T-helper 1 cell (primary cell): Measurements from ENCODE around the gene SPATA31C1.
"Not testable (repeated sequence)": the region's sequence is repeated elsewhere in the genome, so short reads cannot be mapped to it uniquely, and the experiment has no call there.

Experiments used
- DNase-seq, 5 donors: peaks; one replicate each; pipeline ENCODE4 v3.0.0-alpha.2; 2012 to 2020
- total RNA-seq, 4 donors: gene quantifications; one replicate each; lab custom pipeline; 2026; lab: John Stamatoyannopoulos, UW

The SPATA31C1 gene
- 0 reads per million in 4 donors for total RNA-seq

- not testable (repeated sequence) for DNase-seq
Observed at GRCh38 chr9:87917662-87918061, at the start of gene SPATA31C1. Gene SPATA31C1, plus strand, starts transcription at chr9:87917962.

- DNase-seq: no peak
Observed at GRCh38 chr9:87868175-87868574, 49.6 kb upstream of the SPATA31C1 start.

- DNase-seq: no peak
Observed at GRCh38 chr9:87868635-87869034, 49.1 kb upstream of the SPATA31C1 start.

GRCh38 chr9:87869082-87869481 lies 48.7 kb upstream of the SPATA31C1 start:
- no peak for DNase-seq

GRCh38 chr9:87871425-87872078 lies 46.2 kb upstream of the SPATA31C1 start:
- no peak for DNase-seq

- DNase-seq: no peak
Observed at GRCh38 chr9:87872079-87872624, 45.6 kb upstream of the SPATA31C1 start.

GRCh38 chr9:87873607-87874303 lies 44.0 kb upstream of the SPATA31C1 start:
- DNase-seq: no peak

GRCh38 chr9:87874304-87874623 lies 43.5 kb upstream of the SPATA31C1 start:
- no peak for DNase-seq

GRCh38 chr9:87875060-87875459 lies 42.7 kb upstream of the SPATA31C1 start:
- DNase-seq: no peak

GRCh38 chr9:87875831-87876545 lies 41.8 kb upstream of the SPATA31C1 start:
- no peak for DNase-seq

- no peak for DNase-seq
Observed at GRCh38 chr9:87876708-87877107, 41.1 kb upstream of the SPATA31C1 start.

- no peak for DNase-seq
Observed at GRCh38 chr9:87878989-87879511, 38.7 kb upstream of the SPATA31C1 start.

- no peak for DNase-seq
Observed at GRCh38 chr9:87880116-87880515, 37.6 kb upstream of the SPATA31C1 start.

GRCh38 chr9:87880683-87881082 lies 37.1 kb upstream of the SPATA31C1 start:
- DNase-seq: no peak

- DNase-seq: no peak
Observed at GRCh38 chr9:87882627-87883026, 35.1 kb upstream of the SPATA31C1 start, which contains the start of gene SPATA31E1. Gene SPATA31E1, plus strand, starts transcription at chr9:87882877. Its CDS starts 15 bp downstream, at chr9:87882892.

- no peak for DNase-seq
Observed at GRCh38 chr9:87883274-87883673, 34.5 kb upstream of the SPATA31C1 start.

- no peak for DNase-seq
Observed at GRCh38 chr9:87883990-87884389, 33.8 kb upstream of the SPATA31C1 start.

- DNase-seq: no peak
Observed at GRCh38 chr9:87884578-87885459, 32.9 kb upstream of the SPATA31C1 start.

- DNase-seq: no peak
Observed at GRCh38 chr9:87885484-87886189, 32.1 kb upstream of the SPATA31C1 start.

- no peak for DNase-seq
Observed at GRCh38 chr9:87886210-87886932, 31.4 kb upstream of the SPATA31C1 start.
